Nephron progenitor cell (in vitro differentiated cells): ENCODE data around the gene RAP2B.

Experiments used
- DNase-seq: peaks from one replicate; pipeline ENCODE4 v3.0.0; 2021
- H3K27ac Mint-ChIP-seq: 2 replicates; pipeline ENCODE4 v1.8.0; 2021; ENCODE audit warnings: mild to moderate bottlenecking, moderate library complexity, mixed read lengths
- H3K27me3 Mint-ChIP-seq: 2 replicates; pipeline ENCODE4 v1.8.0; 2021; ENCODE audit warnings: mild to moderate bottlenecking, low read depth, mixed read lengths; ENCODE audit not compliant: poor library complexity
- H3K36me3 Mint-ChIP-seq: 2 replicates; pipeline ENCODE4 v1.8.0; 2021; ENCODE audit warnings: low read depth, mixed read lengths
- H3K4me1 Mint-ChIP-seq: 2 replicates; pipeline ENCODE4 v1.8.0; 2021; ENCODE audit warnings: mixed read lengths
- H3K4me3 Mint-ChIP-seq: 2 replicates; pipeline ENCODE4 v1.8.0; 2021; ENCODE audit warnings: mild to moderate bottlenecking, moderate library complexity, mixed read lengths
- H3K9me3 Mint-ChIP-seq: 2 replicates; pipeline ENCODE4 v1.8.0; 2021; ENCODE audit warnings: mild to moderate bottlenecking, moderate library complexity, mixed read lengths
- CTCF ChIP-seq: fragments of 200-600 bp; sonication (generic); IDR thresholded peaks from 2 replicates; pipeline ENCODE4 v1.5.0; 2021; ENCODE audit warnings: antibody characterized with exemption

RAP2B gene

GRCh38 chr3:153129866-153130265 is 32.2 kb upstream of the RAP2B start:
- DNase-seq = no peak
- no peak for TF ChIP-seq CTCF
- Mint-ChIP-seq H3K4me3 (no peak overlapping the region), H3K36me3 (no peaks in the 10 kb centered on the region), H3K9me3 (peaks cover 9% of the 10 kb centered on the region), H3K27me3 (peaks cover 10% of the 10 kb centered on the region), H3K27ac (no peak overlapping the region), H3K4me1 (peaks cover 6% of the 10 kb centered on the region)

GRCh38 chr3:153130312-153130977 is 31.6 kb upstream of the RAP2B start:
- no peak for DNase-seq
- H3K9me3 Mint-ChIP-seq = peaks cover 3% of the 10 kb centered on the region
- H3K36me3 Mint-ChIP-seq = no peaks in the 10 kb centered on the region
- no peak for TF ChIP-seq CTCF
- peaks cover 6% of the 10 kb centered on the region for H3K4me1 Mint-ChIP-seq
- H3K27me3 Mint-ChIP-seq = peaks cover 10% of the 10 kb centered on the region
- no peak overlapping the region for H3K27ac Mint-ChIP-seq
- no peak overlapping the region for H3K4me3 Mint-ChIP-seq

GRCh38 chr3:153137626-153138025 is 24.4 kb upstream of the RAP2B start:
- H3K9me3 Mint-ChIP-seq = no peaks in the 10 kb centered on the region
- no peak overlapping the region for H3K4me3 Mint-ChIP-seq
- no peak for TF ChIP-seq CTCF
- no peaks in the 10 kb centered on the region for H3K27me3 Mint-ChIP-seq
- DNase-seq = no peak
- H3K36me3 Mint-ChIP-seq = no peaks in the 10 kb centered on the region
- no peak overlapping the region for H3K27ac Mint-ChIP-seq
- no peaks in the 10 kb centered on the region for H3K4me1 Mint-ChIP-seq

- DNase-seq = no peak
- Mint-ChIP-seq H3K4me3 (no peak overlapping the region), H3K36me3 (no peaks in the 10 kb centered on the region), H3K9me3 (no peaks in the 10 kb centered on the region), H3K4me1 (no peaks in the 10 kb centered on the region), H3K27ac (peak overlapping the region; percentile 55), H3K27me3 (no peaks in the 10 kb centered on the region)
- TF ChIP-seq CTCF = no peak
Observed at GRCh38 chr3:153138276-153139210, 23.5 kb upstream of the RAP2B start.

GRCh38 chr3:153142961-153143360 is 19.1 kb upstream of the RAP2B start:
- Mint-ChIP-seq H3K4me1 (no peaks in the 10 kb centered on the region), H3K9me3 (no peaks in the 10 kb centered on the region), H3K4me3 (no peak overlapping the region), H3K36me3 (no peaks in the 10 kb centered on the region), H3K27ac (no peak overlapping the region), H3K27me3 (no peaks in the 10 kb centered on the region)
- TF ChIP-seq CTCF = no peak
- DNase-seq = no peak
